NCI-H1417 (cell line): ENCODE data around the gene CUL4A.
"Not testable (repeated sequence)": the region's sequence is repeated elsewhere in the genome, so short reads cannot be mapped to it uniquely, and the experiment has no call there.

Source experiments
- DNase-seq, 3 experiments: peaks; one replicate each; lab custom pipeline; 2025; lab: John Stamatoyannopoulos, UW

The CUL4A gene

GRCh38 chr13:113209336-113209758 is at the start of gene CUL4A:
CUL4A (plus strand) TSS chr13:113209613; CDS start chr13:113209628, 15 bp downstream.
- peak; percentile 88 to 96 (median 93) for DNase-seq

GRCh38 chr13:113159701-113160100 is 49.7 kb upstream of the CUL4A start:
- DNase-seq = no peak

GRCh38 chr13:113160983-113161382 is 48.4 kb upstream of the CUL4A start:
- DNase-seq = no peak

- DNase-seq = peak in 2 of 3 experiments; percentile 24 to 43
These were observed 48.0 kb upstream of the CUL4A start for GRCh38 chr13:113161433-113161832.

- not testable (repeated sequence) for DNase-seq
These were observed 47.4 kb upstream of the CUL4A start for GRCh38 chr13:113161975-113162374.

- DNase-seq = peak in 2 of 3 experiments; percentile 62 to 69
These were observed 46.4 kb upstream of the CUL4A start for GRCh38 chr13:113162783-113163685.

- no peak for DNase-seq
These were observed 44.9 kb upstream of the CUL4A start for GRCh38 chr13:113164492-113164891.

GRCh38 chr13:113166266-113166665 is 43.1 kb upstream of the CUL4A start:
- DNase-seq = no peak

GRCh38 chr13:113166681-113167080 is 42.7 kb upstream of the CUL4A start:
- peak in 1 of 3 experiments; percentile 13 for DNase-seq

- DNase-seq = no peak
These were observed 42.3 kb upstream of the CUL4A start for GRCh38 chr13:113167155-113167554.

GRCh38 chr13:113167575-113167974 is 41.8 kb upstream of the CUL4A start:
- DNase-seq = no peak

- DNase-seq = no peak
These were observed 41.2 kb upstream of the CUL4A start for GRCh38 chr13:113168211-113168610.

- peak in 2 of 3 experiments; percentile 46 to 62 for DNase-seq
These were observed 39.8 kb upstream of the CUL4A start for GRCh38 chr13:113169277-113170272.

- no peak for DNase-seq
These were observed 38.9 kb upstream of the CUL4A start for GRCh38 chr13:113170511-113170910.

- DNase-seq = peak in 1 of 3 experiments; percentile 45
These were observed 37.9 kb upstream of the CUL4A start for GRCh38 chr13:113171250-113172125.

- no peak for DNase-seq
These were observed 36.9 kb upstream of the CUL4A start for GRCh38 chr13:113172419-113172926.

- DNase-seq = no peak
These were observed 33.1 kb upstream of the CUL4A start for GRCh38 chr13:113176280-113176679.

GRCh38 chr13:113176822-113177221 is 32.6 kb upstream of the CUL4A start:
- no peak for DNase-seq

GRCh38 chr13:113178070-113178895 is 31.1 kb upstream of the CUL4A start:
- DNase-seq = no peak

GRCh38 chr13:113178896-113179167 is 30.6 kb upstream of the CUL4A start:
- DNase-seq = no peak
